Activated T-cell treated with anti-CD3 and anti-CD28 coated beads, Interleukin-2, amount 50 U/mL, for 24 hours (primary cell): ENCODE results near the gene GPLD1.
"Not testable (repeated sequence)": the region's sequence is repeated elsewhere in the genome, so short reads cannot be mapped to it uniquely, and the experiment has no call there.

Source experiments
- DNase-seq: peaks from one replicate; pipeline ENCODE4 v3.0.0-alpha.2; 2020
- H3K27ac Mint-ChIP-seq: 2 replicates; pipeline ENCODE4 v1.8.0; 2020; ENCODE audit warnings: mild to moderate bottlenecking, mixed read lengths
- H3K27me3 Mint-ChIP-seq: 2 replicates; pipeline ENCODE4 v1.8.0; 2020; ENCODE audit warnings: mixed read lengths
- H3K36me3 Mint-ChIP-seq: 2 replicates; pipeline ENCODE4 v1.8.0; 2020; ENCODE audit warnings: low read depth, mixed read lengths
- H3K4me1 Mint-ChIP-seq: 2 replicates; pipeline ENCODE4 v1.8.0; 2020; ENCODE audit warnings: low read depth, mixed read lengths
- H3K4me3 Mint-ChIP-seq: 2 replicates; pipeline ENCODE4 v1.8.0; 2020; ENCODE audit warnings: mild to moderate bottlenecking, moderate library complexity, mixed read lengths
- H3K9me3 Mint-ChIP-seq: 2 replicates; pipeline ENCODE4 v1.8.0; 2020; ENCODE audit warnings: mixed read lengths

GPLD1 gene

GRCh38 chr6:24400045-24401039 is 89.0 kb downstream of the GPLD1 start:
- not testable (repeated sequence) for DNase-seq, H3K4me3 Mint-ChIP-seq
- H3K27me3 Mint-ChIP-seq: peaks cover 44% of the 10 kb centered on the region

GRCh38 chr6:24397631-24398030 is 91.7 kb downstream of the GPLD1 start:
- Mint-ChIP-seq H3K9me3 (peaks cover 4% of the 10 kb centered on the region), H3K27me3 (peaks cover 47% of the 10 kb centered on the region), H3K4me3 (no peak overlapping the region), H3K4me1 (peaks cover 14% of the 10 kb centered on the region), H3K36me3 (no peaks in the 10 kb centered on the region), H3K27ac (no peak overlapping the region)
- no peak for DNase-seq

More at GRCh38 chr6:24400045-24401039, 89.0 kb downstream of the GPLD1 start:
- peaks cover 22% of the 10 kb centered on the region for H3K36me3 Mint-ChIP-seq
- H3K27ac Mint-ChIP-seq, H3K9me3 Mint-ChIP-seq: not testable (repeated sequence)
- H3K4me1 Mint-ChIP-seq: peaks cover 34% of the 10 kb centered on the region

GRCh38 chr6:24396824-24397223 is 92.6 kb downstream of the GPLD1 start:
- no peak for DNase-seq
- H3K4me1 Mint-ChIP-seq: peaks cover 12% of the 10 kb centered on the region
- no peaks in the 10 kb centered on the region for H3K36me3 Mint-ChIP-seq
- peaks cover 4% of the 10 kb centered on the region for H3K9me3 Mint-ChIP-seq
- peaks cover 47% of the 10 kb centered on the region for H3K27me3 Mint-ChIP-seq
- no peak overlapping the region for H3K27ac Mint-ChIP-seq
- H3K4me3 Mint-ChIP-seq: no peak overlapping the region

- peaks cover 6% of the 10 kb centered on the region for H3K4me1 Mint-ChIP-seq
- no peaks in the 10 kb centered on the region for H3K36me3 Mint-ChIP-seq
- no peak overlapping the region for H3K4me3 Mint-ChIP-seq
- peaks cover 36% of the 10 kb centered on the region for H3K27me3 Mint-ChIP-seq
- H3K27ac Mint-ChIP-seq: no peak overlapping the region
- no peak for DNase-seq
- H3K9me3 Mint-ChIP-seq: peaks cover 4% of the 10 kb centered on the region
Observed at GRCh38 chr6:24394780-24395437, 94.5 kb downstream of the GPLD1 start.

GRCh38 chr6:24394061-24394779 is 95.2 kb downstream of the GPLD1 start:
- Mint-ChIP-seq H3K27me3 (peaks cover 29% of the 10 kb centered on the region), H3K36me3 (no peaks in the 10 kb centered on the region), H3K4me3 (no peak overlapping the region), H3K4me1 (peaks cover 6% of the 10 kb centered on the region), H3K9me3 (peaks cover 4% of the 10 kb centered on the region), H3K27ac (no peak overlapping the region)
- DNase-seq: no peak

- peaks cover 6% of the 10 kb centered on the region for H3K4me1 Mint-ChIP-seq
- H3K27ac Mint-ChIP-seq: no peak overlapping the region
- no peaks in the 10 kb centered on the region for H3K36me3 Mint-ChIP-seq
- H3K27me3 Mint-ChIP-seq: peaks cover 19% of the 10 kb centered on the region
- H3K4me3 Mint-ChIP-seq: no peak overlapping the region
- no peak for DNase-seq
- H3K9me3 Mint-ChIP-seq: peaks cover 4% of the 10 kb centered on the region
Observed at GRCh38 chr6:24391756-24392405, 97.5 kb downstream of the GPLD1 start.

- Mint-ChIP-seq H3K4me1 (peaks cover 6% of the 10 kb centered on the region), H3K27me3 (peaks cover 15% of the 10 kb centered on the region), H3K36me3 (no peaks in the 10 kb centered on the region), H3K9me3 (no peaks in the 10 kb centered on the region), H3K4me3 (no peak overlapping the region), H3K27ac (no peak overlapping the region)
- DNase-seq: no peak
Observed at GRCh38 chr6:24391208-24391607, 98.2 kb downstream of the GPLD1 start.

- H3K27me3 Mint-ChIP-seq: peaks cover 25% of the 10 kb centered on the region
- H3K4me3 Mint-ChIP-seq: no peak overlapping the region
- no peaks in the 10 kb centered on the region for H3K9me3 Mint-ChIP-seq
- DNase-seq: no peak
- H3K27ac Mint-ChIP-seq: no peak overlapping the region
- H3K4me1 Mint-ChIP-seq: peaks cover 6% of the 10 kb centered on the region
- no peaks in the 10 kb centered on the region for H3K36me3 Mint-ChIP-seq
Observed at GRCh38 chr6:24387818-24388217, 101.6 kb downstream of the GPLD1 start.

- no peak overlapping the region for H3K27ac Mint-ChIP-seq
- H3K9me3 Mint-ChIP-seq: no peaks in the 10 kb centered on the region
- peaks cover 25% of the 10 kb centered on the region for H3K27me3 Mint-ChIP-seq
- DNase-seq: no peak
- no peaks in the 10 kb centered on the region for H3K4me1 Mint-ChIP-seq
- no peak overlapping the region for H3K4me3 Mint-ChIP-seq
- H3K36me3 Mint-ChIP-seq: no peaks in the 10 kb centered on the region
Observed at GRCh38 chr6:24385536-24386269, 103.7 kb downstream of the GPLD1 start.

- DNase-seq, H3K27ac Mint-ChIP-seq, H3K4me1 Mint-ChIP-seq, H3K4me3 Mint-ChIP-seq, H3K36me3 Mint-ChIP-seq, H3K9me3 Mint-ChIP-seq: not testable (repeated sequence)
- H3K27me3 Mint-ChIP-seq: peaks cover 25% of the 10 kb centered on the region
Observed at GRCh38 chr6:24384369-24385130, 104.8 kb downstream of the GPLD1 start.

- H3K36me3 Mint-ChIP-seq, H3K9me3 Mint-ChIP-seq, H3K4me1 Mint-ChIP-seq, H3K4me3 Mint-ChIP-seq, H3K27ac Mint-ChIP-seq, DNase-seq: not testable (repeated sequence)
- peaks cover 26% of the 10 kb centered on the region for H3K27me3 Mint-ChIP-seq
Observed at GRCh38 chr6:24382891-24383494, 106.4 kb downstream of the GPLD1 start.

GRCh38 chr6:24382220-24382540 is 107.2 kb downstream of the GPLD1 start:
- no peak for DNase-seq
- H3K4me1 Mint-ChIP-seq: no peaks in the 10 kb centered on the region
- H3K4me3 Mint-ChIP-seq: no peak overlapping the region
- peaks cover 22% of the 10 kb centered on the region for H3K27me3 Mint-ChIP-seq
- H3K9me3 Mint-ChIP-seq: no peaks in the 10 kb centered on the region
- no peaks in the 10 kb centered on the region for H3K36me3 Mint-ChIP-seq
- no peak overlapping the region for H3K27ac Mint-ChIP-seq
